ENCODE measurements around the gene CYGB. TPM values are rescaled to one million over a fixed set of nuclear protein-coding genes. Genes with fewer than 3 reads are reported as not detected.

The CYGB gene
- total and polyA plus RNA-seq, 10 of the 15 experiments (the other 5 are each of a cell fraction or from before 2014, with no cell fraction given): 0.34 TPM; not detected in 9

- TF ChIP-seq CREB1 (IDR thresholded peaks at IDR 0.05; ENCODE audit: low read depth): no peak
- peak; percentile 19 for TF ChIP-seq MEF2B (IDR thresholded peaks at IDR 0.05; ENCODE audit: partially characterized antibody, poor library complexity, severe bottlenecking)
- no peak for TF ChIP-seq JUNB (IDR thresholded peaks at IDR 0.05)
- TF ChIP-seq MTA2 (IDR thresholded peaks at IDR 0.05; ENCODE audit: low read depth): peak; percentile 60; the same call in 1 of the 2 replicates
- TF ChIP-seq EED (IDR thresholded peaks at IDR 0.05; ENCODE audit: low read depth): no peak
- TF ChIP-seq EP300 (IDR thresholded peaks at IDR 0.05; ENCODE audit: borderline replicate concordance in 1 of 2, control insufficient read depth in 1 of 2, low read depth in 2 of 2, low read length in 2 of 2): peak in 1 of 2 experiments; percentile 42; a peak in 1 of 4 replicates
- TF ChIP-seq HDGF (IDR thresholded peaks at IDR 0.05): no peak
- TF ChIP-seq MLLT1 (IDR thresholded peaks at IDR 0.05): 0 out of 2 replicates have a peak, but pooled peaks have one; percentile 25
- no peak for TF ChIP-seq MAX (IDR thresholded peaks at IDR 0.05; ENCODE audit: low read depth, low read length)
- TF ChIP-seq IRF3 (IDR thresholded peaks at IDR 0.05): no peak
- TF ChIP-seq KLF5 (IDR thresholded peaks at IDR 0.05; ENCODE audit: partially characterized antibody): peak; percentile 22
- no peak for TF ChIP-seq MTA3 (IDR thresholded peaks at IDR 0.05; ENCODE audit: borderline replicate concordance, low read length)
- TF ChIP-seq FOXM1 (IDR thresholded peaks at IDR 0.05; ENCODE audit: low read depth, low read length): no peak
- TF ChIP-seq SKIL (IDR thresholded peaks at IDR 0.05; ENCODE audit: low read depth, poor library complexity, severe bottlenecking): peak; percentile 16
- TF ChIP-seq ZNF622 (IDR thresholded peaks at IDR 0.05): no peak
- TF ChIP-seq SMAD5 (IDR thresholded peaks at IDR 0.05; ENCODE audit: low read depth): no peak
- TF ChIP-seq ZBTB4 (CRISPR knock-in tag; IDR thresholded peaks at IDR 0.05): no peak
- no peak for TF ChIP-seq BRCA1 (IDR thresholded peaks at IDR 0.05; ENCODE audit: low read depth, low read length)
- TF ChIP-seq RAD21 (IDR thresholded peaks at IDR 0.05; ENCODE audit: insufficient read depth, low read depth, low read length): no peak
- TF ChIP-seq ATF7 (IDR thresholded peaks at IDR 0.05; ENCODE audit: low read depth): no peak
- TF ChIP-seq SIN3A (IDR thresholded peaks at IDR 0.05; ENCODE audit: low read depth, low read length): no peak
- 0 out of 2 replicates have a peak, but pooled peaks have one; percentile 14 for TF ChIP-seq RB1 (IDR thresholded peaks at IDR 0.05; ENCODE audit: borderline replicate concordance)
Measured at GRCh38 chr17:76492123-76492988, 45.2 kb downstream of the CYGB start (continued).
